ENCODE measurements around the gene VPS29.

GRCh38 chr12:110548678-110549077, 46.8 kb upstream of the VPS29 start:
- TF ChIP-seq CTCF (IDR thresholded peaks at IDR 0.05), result no peak
- TF ChIP-seq EP300 (IDR thresholded peaks at IDR 0.05), result no peak
- no peak for TF ChIP-seq POLR2AphosphoS5 (IDR thresholded peaks at IDR 0.05)
- TF ChIP-seq POLR2A (IDR thresholded peaks at IDR 0.05), result no peak

All from stomach (tissue), 4 donors.